Activated CD4-positive, alpha-beta T cell treated with anti-CD3 and anti-CD28 coated beads, Interleukin-10, Interleukin-2, amounts not matched to agents 100 ng/mL and 50 ng/mL, durations not matched to agents 16 hours and 8 hours (primary cell): ENCODE results near the gene PLA2G6.

Experiments used
- DNase-seq: peaks from one replicate; pipeline ENCODE4 v3.0.0-alpha.2; 2020

PLA2G6 gene

DNA sequence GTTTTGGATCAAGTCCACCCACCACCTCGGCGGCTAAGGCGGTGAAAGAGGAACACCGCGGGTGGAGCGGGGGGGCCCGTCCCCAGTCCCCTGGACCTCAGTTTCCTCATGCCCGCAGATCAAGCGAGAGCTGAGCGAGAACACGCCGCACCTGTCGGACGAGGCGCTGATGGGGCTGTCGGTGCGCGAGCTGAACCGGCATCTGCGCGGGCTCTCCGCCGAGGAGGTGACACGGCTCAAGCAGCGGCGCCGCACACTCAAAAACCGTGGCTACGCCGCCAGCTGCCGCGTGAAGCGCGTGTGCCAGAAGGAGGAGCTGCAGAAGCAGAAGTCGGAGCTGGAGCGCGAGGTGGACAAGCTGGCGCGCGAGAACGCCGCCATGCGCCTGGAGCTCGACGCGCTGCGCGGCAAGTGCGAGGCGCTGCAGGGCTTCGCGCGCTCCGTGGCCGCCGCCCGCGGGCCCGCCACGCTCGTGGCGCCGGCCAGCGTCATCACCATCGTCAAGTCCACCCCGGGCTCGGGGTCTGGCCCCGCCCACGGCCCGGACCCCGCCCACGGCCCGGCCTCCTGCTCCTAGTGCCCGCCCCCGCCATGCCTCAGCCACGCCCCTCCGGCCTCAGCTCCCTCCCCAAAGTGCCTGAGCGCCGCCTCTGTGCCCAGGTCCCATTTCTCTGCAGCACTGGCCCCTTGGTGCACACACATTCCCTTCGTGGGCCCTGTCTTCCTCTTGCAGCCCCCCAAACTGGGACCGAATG, 32.8 kb upstream of the PLA2G6 start:
- peak; percentile 76 for DNase-seq

DNA sequence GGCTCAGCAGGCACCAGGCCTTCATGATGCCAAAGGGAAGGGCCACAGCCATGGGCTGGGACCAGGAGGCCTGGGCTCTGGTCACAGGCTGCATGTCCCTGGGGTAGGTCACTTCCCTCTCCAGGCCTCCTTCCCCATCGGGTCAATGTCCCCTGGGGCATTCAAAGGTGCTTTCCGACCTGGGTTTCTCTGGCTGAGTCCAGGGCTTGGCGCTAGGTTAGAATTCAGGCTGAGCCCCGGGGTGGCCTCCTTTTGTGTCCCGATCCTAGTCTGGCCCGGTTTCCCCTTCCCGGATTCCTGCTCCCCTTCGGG, 32.3 kb upstream of the PLA2G6 start:
- no peak for DNase-seq

DNA sequence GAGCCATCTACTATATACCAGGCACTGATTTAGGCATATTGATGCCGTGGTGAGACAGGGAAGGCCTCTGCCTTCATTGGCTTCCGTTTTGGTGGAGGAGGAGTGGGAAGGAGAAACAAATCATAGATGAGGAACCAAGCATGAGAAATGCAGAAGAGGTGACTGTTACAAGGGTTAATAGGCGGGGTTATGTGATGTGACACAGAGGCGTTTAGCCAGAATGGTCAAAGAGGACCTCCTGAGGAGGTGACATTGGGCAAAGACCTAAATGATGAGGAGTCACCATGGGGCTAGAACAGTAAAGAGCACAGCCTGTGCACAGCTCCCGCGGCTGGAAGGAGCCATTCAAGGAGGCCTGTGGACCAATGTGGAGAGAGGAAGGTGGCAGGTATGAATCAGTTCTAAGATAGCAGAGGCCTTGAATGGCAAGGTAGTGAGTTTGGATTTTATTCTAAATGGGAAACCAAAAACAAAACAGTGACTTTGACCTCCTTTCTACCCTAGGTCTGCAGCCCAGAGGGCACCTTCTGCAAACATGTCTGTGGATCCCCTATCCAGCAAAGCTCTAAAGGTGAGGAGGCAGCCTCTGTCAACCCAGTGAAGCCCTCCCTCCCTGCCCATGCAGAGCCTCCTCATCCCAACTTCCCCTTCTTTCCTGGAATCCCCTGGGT, 31.8 kb upstream of the PLA2G6 start:
- no peak for DNase-seq

DNA sequence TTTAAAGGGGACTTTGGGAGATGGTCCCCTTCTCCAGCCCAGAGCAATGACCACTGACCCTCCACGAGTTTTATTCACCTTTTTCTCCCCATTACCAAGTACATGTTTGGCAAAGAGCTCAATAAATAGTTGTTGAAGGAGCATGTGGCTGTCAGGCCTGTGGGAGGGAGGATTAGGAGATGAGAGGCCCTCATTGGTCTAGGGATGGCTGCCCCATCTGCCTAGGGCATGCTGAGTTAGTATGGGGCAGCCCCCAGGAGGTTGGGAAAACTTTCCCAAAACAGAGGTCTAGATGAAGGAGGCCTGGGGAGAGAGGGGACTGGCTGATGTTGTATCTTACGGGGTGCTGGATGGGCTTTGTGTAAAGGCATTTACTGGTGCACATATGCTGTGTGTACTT, 30.8 kb upstream of the PLA2G6 start:
- DNase-seq, result no peak

DNA sequence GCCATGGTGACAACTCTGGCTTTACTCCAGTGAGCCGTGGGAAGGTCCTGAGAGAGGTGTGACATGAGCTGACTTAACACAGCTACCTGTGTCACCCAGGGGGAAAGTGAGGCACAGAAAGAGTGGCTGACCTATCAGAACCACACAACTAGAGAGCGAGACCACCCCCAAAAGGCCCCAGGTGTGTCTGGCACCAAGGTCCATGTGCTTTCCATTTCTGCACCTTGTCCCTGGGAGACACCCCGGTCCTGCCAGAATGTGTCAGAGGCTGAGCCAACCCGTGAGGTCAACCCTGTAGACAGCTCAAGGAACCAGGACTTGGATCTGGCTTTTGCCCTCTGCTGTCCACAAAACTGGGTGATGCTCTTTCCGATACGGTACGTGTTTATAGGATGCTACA, 29.9 kb upstream of the PLA2G6 start:
- no peak for DNase-seq

DNA sequence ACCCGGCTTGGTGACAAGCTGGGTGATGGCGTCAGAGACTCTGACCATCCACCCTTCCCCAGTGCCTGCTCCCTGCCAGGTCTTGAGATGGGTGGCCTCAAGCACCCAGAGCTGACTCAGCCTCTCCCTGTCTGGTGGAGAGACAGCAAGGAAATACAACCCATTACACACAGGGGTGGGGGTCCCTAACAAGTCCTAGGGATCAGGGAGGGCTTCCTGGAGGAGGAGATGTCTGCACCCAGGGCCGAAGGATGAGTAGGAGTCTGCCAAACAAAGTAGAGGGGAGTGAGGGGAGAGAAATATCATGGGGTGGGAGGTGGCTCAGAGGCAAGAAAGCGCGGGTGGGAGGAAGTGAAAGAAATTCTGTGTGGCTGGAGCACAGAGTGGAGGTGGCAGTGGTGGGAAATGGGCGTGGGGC, 26.9 kb upstream of the PLA2G6 start:
- DNase-seq, result no peak

DNA sequence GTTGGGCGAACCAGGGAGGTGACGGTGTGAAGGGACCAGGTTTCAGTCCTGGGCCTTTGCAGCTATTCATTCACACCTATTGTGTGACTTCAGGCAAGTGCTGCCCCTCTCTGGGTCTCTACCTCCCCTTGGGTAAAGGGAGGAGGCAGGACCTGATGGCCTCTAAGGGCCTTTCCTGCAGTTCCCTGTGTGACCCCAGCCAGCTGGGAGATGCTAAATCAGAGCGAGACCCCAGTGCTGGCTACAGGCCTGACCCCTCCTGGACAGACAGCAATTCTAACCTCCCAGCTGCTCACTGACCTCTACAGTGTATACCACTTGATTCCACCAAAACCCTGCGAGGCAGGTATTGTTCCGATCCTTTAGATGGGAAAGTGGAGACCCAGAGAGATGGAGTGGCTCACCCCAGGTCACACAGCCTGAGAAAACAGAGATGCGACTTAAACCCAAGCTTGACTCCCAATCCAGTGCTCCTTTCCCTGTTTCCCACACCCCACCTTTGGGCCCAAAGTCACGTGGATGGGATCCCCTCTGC, 26.3 kb upstream of the PLA2G6 start:
- DNase-seq, result no peak

DNA sequence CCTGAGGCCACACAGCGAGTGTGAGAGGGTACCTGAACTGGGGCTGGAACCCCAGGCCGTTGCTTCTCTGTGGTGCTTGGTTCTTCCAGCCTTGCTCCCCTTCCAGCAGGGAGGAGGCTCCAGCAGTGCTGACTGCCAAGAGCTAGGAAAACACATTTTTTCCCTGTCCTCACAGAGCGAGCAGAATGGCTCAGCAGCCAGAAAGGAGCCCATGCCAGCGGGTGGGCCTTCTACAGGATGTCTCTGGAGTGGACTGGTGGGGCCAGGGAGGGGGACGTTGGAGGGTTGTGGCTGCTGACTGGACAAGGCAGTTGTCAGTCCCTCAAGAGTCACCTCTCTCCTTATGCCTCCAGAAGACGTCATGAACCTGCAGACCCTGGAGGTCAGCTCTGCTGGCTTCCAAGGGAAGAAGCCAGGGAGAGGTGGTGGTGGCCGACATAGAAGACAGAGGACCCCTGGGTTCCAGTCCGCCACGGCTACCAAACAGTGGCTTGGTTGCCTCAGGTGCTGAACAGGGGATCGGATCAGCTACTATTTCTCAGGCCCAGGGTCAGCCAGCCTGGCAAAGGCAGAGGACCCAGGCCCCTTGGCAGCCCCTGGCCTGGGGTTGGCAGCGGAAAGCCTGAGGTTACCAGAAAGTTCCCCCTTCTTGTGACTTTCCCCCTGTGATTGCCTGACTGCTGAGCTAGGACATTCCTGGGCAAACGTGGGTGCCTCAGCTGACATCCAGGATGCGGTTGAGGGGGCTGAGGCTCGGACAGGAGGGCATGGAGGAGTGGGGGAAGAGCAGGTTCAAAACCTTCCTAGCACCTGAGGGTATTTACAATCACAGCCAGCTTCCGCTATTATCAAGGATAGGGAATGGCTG, 23.9 kb upstream of the PLA2G6 start:
- DNase-seq, result no peak

DNA sequence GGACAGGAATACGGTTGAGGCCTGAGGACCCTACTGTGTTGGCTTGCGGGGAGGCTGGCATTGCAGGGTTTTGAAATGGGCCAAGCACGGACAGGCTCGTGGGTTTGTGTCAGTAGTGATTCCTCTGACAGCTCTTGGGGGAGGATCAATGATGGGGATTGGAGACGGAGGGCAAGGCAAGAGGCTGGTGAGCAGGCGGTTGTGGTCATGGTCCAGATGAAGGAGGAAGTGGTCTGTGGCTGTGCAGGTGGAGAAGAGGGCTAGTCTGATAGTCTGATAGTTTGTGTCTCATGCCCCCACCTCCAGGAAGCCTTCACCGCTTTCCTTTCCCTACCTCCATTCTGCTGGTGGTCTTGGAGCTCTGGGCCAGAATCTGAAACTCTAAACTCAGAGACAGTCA, 23.2 kb upstream of the PLA2G6 start:
- no peak for DNase-seq

DNA sequence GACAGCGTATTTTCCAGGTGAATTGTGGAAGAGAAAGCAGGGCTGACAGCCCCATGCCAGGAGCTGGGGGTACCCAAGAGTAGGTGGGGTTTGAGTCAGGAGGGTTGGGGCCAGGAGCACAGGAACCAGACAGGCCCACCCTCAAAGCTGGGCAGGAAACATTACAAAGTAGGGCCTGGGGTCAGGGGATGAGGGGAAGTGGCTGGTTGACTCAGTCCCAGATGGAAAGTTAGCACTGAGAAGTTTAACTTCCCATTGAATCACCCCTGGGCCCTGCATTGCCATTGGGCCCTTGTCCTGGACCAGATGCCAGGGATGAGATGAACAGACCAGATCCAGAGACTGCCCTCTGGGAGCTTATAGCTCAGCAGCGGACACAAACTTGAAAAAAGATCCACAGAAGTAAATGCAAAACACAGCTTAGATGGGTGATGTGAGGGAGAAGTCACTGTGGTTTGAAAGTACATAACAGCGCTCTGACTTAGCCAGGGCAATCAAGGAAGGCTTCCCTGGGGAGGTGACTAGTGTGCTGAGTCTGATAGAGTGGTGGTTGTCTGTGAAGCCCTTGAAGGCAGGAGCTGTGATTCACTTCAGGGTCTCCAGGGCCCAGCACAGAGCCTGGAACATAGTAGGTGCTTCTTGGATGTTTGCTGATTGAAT, 22.4 kb upstream of the PLA2G6 start:
- no peak for DNase-seq

DNA sequence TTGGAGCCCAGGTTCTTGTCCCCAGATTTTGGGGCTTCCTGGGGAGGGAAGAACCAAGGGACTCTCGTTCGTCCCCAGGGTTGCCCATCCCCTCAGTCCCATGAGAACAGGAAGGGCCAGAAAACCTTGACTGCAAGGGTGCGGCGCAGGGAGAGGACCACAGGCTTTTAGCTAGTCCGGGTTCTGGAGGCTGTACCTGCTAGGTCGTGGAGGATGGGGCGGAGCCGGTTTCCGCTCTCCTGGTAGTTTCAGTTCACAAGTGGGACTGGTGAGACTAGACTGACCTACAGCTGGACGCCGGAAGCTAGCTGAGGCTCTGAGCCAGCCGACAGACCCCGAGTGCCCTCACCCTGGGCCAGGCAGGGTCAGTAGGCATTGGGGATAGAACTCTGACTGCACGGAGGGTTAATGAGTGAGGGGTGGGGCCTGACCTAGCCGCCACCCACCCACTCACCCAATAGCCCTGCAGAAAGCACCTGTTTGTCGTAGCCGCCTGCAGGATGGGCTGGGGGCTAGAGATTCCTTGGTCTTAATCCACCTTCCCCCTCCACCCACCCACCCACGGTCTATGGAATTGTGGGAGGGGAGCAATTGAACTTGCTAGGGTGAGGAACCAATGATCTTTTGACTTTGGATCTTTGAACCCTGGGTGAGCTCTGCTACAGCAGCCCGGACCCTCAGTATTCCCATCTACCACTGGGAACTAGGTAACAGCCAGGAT, 21.6 kb upstream of the PLA2G6 start:
- DNase-seq, result peak; percentile 53

DNA sequence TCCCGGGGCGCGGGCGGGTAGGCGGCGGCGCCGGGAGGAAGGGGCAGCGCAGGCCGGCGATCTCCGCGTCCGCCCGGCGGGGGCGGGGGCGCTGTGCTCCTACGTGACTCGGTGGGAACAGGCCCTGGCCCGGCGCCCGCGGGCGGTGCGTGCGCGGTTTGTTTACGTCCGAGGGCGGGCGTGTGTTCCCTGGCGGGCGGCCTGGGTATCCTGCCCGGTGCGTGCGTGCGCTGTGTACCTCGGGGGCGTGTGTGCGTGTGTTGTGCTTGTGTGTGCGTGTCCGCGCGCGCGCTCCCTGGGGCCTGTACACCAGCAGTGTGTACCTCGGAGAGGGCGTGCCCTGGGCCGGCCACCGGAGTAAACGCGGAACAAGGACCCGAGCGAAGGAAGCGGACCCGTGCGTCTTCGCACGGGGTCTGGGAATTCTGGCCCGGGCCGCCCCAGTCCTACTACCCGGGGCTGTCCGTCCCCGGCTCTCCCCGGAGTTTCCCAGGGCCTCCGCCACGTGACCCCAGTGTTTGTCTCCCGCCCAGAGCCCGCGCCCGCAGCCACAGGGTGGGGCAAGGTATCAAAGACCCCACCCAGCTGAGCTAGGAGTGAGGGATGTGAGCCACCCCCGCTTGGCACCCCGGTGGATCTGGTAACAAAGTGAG, 20.9 kb upstream of the PLA2G6 start:
- peak; percentile 65 for DNase-seq

DNA sequence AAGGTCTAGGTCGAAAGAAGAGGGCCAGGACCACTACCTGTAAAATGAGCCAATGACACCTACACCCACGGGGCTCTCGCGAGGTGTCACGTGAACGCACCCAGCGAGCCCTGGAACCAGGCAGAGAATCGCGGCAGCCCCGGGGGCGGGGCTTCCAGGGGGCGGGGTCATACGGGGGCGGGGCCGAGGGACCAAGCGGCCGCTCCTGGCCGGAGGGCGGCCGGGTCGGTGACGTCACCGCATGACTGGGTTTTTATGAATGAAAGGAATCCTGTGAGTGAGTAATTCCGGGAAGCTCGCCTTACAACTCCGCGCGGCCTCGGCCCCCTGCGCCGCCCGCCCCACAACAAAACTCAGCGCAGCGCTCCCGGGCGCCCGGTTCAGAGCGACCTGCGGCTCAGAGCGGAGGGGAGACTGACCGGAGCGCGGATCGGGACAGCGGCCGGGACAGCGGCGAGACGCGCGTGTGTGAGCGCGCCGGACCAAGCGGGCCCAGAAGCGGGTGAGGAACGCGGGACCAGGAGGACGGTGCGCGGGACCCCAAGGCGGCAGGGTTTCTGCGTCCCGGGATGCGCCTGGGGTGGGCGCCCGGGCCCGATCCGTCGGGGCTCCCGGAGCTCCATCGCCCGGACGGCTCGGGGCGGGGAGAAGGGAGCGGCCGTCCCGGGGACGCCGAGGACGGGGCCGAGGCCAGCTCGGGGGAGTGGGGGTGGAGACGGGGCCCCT, 20.2 kb upstream of the PLA2G6 start, which contains the start of gene MAFF:
MAFF (plus strand) TSS at position 284 of the 726 bp plus-strand sequence. CDS start 11,860 bp downstream, outside the sequence.
- peak; percentile 97 for DNase-seq

DNA sequence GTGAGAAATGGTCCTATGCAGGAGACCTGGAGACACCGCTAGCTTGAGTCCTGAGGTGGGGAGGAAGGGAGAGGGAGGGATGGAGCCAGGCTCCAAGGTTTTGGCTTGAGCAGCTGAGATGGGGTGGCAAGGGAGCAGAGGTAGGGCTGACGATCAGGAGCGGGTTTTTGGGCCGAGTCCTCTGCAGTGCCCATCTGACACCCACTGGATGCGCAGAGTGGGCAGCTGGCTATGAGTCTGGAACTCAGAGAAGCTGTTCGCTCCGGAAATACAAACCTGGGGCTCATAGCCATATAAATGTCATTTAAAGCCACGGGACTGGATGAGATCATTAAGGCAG, 19.7 kb upstream of the PLA2G6 start:
- DNase-seq, result no peak

DNA sequence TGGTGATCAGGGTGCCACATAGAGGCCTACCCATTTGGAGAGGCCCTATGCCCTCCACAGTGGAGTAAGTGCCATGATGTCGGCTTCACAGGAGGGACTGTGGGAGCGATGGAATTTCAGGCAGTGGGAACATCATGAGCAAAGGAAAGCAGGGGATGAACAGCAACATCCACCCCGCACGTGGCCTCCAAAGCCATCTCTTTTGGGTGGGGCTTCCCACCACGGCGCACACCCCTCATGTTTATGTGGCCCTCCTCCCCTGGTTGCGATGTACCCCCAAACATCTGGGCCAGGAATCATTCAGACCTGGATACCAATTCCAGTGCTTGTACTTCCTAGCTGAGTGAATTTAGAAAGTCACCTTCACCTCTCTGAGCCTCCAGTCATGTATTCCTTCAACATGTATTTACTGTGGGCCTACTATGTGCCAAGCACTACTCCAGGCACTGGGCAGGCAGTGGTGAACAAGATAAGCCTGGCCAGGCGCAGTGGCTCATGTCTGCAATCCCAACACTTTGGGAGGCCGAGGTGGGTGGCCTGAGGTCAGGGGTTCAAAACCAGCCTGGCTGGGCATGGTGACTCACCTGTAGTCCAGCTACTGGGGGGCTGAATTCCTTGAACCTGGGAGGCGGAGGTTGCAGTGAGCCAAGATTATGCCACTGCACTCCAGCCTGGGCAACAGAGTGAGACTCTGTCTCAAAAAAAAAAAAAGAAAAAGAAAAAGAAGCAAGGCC, 18.4 kb upstream of the PLA2G6 start:
- no peak for DNase-seq

DNA sequence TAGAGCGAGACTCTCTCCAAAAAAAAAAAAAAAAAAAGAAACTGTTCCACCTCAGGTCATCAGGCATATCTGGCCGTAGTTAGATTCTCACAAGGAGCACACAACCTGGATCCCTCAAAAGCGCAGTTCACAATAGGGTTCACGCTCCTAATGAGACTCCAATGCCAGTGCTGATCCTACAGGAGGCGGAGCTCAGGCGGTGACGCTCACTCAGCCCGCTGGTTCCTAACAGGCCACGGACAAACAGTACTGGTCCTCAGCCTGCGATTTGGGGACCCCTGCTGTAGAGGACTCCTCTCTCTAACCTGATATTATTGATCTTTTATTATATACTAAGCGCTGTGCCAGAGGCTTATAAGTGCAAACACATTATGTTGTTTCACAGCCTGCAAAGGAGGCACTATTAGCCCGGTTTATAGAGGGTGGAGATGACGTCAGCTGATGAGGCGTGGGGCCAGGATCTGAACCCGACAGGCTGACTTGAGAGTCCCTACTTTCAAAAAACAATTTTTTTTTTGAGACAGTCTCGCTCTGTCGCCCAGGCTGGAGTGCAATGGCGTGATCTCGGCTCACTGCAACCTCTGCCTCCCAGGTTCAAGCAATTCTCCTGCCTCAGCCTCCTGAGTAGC, 15.3 kb upstream of the PLA2G6 start:
- no peak for DNase-seq

DNA sequence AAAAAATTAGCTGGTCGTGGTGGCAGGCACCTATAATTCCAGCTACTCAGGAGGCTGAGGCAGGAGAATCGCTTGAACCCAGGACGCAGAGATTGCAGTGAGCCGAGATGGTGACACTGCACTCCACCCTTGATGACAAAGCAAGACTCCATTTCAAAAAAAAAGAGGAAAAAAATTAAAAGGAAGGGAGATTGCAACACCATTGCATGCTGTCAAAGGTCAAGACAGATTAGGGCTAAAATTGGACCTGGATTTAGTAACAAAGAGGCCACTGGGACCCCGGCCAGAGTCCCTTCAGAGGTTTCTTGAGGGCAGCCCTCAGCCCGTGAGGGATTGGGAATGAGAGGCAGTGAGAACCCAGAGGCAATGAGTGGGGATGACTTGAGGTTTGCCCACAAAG, 11.9 kb upstream of the PLA2G6 start:
- DNase-seq, result no peak

DNA sequence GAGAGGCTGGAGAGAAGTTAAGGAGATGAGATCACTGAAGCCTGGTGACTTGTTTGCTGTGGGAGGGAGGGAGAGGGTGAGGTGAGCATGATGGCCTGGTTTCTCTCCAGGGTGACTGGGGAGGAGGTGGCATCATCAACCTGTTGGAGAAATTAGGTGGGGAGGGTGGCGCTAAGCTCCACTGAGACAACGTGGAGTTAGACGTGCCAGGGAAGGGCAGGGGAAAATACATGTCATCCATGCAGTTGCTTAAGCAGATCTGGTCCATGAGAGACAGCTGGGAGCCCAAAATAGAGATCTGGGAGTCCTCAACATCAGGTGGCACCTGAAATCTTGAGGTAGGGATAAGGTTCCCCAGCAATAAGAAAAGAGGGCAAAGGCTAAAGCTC, 10.8 kb upstream of the PLA2G6 start:
- no peak for DNase-seq

DNA sequence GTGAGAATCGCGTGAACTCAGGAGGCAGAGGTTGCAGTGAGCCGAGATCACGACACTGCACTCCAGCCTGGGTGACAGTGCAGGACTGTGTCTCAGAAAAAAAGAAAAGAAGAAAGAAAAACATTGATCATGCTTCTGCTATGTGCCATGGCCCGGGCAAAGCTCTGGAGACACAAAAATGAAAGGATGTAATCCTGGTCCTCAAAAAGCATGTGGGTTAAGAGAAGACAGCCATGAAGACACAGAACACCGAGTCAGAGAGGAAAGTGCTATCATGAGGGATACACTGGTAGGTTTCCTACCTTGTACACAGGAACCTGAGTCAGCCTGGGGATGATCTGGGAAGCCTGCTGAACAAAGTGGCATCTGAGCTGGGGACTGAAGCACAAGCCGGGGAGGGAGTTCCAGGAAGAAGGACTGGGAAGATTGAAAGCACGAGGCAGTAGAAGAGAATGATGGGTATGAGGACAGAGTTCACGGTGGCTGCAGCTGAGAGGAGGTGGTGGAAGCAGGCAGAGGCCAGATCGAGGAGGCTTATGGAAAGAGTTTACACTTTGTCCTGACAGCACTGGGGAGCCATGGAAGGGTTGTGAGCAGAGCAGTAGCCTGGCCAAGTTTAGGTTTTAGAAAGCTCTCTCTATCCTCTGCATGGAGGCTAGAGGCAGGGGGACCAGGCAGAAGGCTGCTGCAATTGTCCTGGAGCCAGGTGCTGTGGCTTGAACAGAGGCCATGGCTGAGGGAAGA, 10.3 kb upstream of the PLA2G6 start:
- no peak for DNase-seq
